GM12878 (cell line): ENCODE results near the gene TMEM151A. TPM values are rescaled to one million over a fixed set of nuclear protein-coding genes. Genes with fewer than 3 reads are reported as not detected.

Experiments
- ATF3 ChIP-seq: IDR thresholded peaks from 2 replicates; pipeline ENCODE4 v1.6.1; 2011; ENCODE audit warnings: low read depth, mild to moderate bottlenecking, low read length, moderate library complexity, borderline replicate concordance; ENCODE audit errors: extremely low read depth
- ATF7 ChIP-seq: fragments of 450-650 bp; IDR thresholded peaks from 2 replicates; pipeline ENCODE4 v1.6.1; 2016; ENCODE audit warnings: low read depth, mild to moderate bottlenecking
- BCLAF1 ChIP-seq: fragments of 450-650 bp; IDR thresholded peaks from 2 replicates; pipeline ENCODE4 v1.6.1; 2017; ENCODE audit warnings: antibody characterized with exemption, mild to moderate bottlenecking, moderate library complexity
- ESRRA ChIP-seq: IDR thresholded peaks from 2 replicates; pipeline ENCODE4 v1.6.1; 2012; ENCODE audit warnings: mild to moderate bottlenecking, low read length, improper control_type of control experiment
- GATAD2B ChIP-seq: fragments of 450-650 bp; conservative IDR thresholded peaks from 2 replicates; pipeline ENCODE4 v1.6.1; 2017; ENCODE audit warnings: low read depth, mild to moderate bottlenecking, moderate library complexity
- IKZF1 ChIP-seq: fragments of 450-650 bp; conservative IDR thresholded peaks from 2 replicates; pipeline ENCODE4 v1.6.1; 2017; ENCODE audit warnings: antibody characterized with exemption, mild to moderate bottlenecking
- JUND ChIP-seq: IDR thresholded peaks from 2 replicates; pipeline ENCODE4 v1.6.1; 2012; ENCODE audit warnings: low read depth, mild to moderate bottlenecking, low read length, improper control_type of control experiment, moderate library complexity
- MTA2 ChIP-seq: fragments of 450-650 bp; IDR thresholded peaks from 2 replicates; pipeline ENCODE4 v1.6.1; 2016; ENCODE audit warnings: low read depth, mild to moderate bottlenecking, moderate library complexity
- MYC ChIP-seq: IDR thresholded peaks from 2 replicates; pipeline ENCODE4 v1.6.1; 2011; ENCODE audit warnings: mild to moderate bottlenecking, low read length, moderate library complexity, inconsistent platforms; ENCODE audit not compliant: insufficient read depth, insufficient replicate concordance, insufficient read length, severe bottlenecking
- NR2F1 ChIP-seq: fragments of 450-650 bp; conservative IDR thresholded peaks from 2 replicates; pipeline ENCODE4 v1.6.1; 2017; ENCODE audit warnings: mild to moderate bottlenecking
- NRF1 ChIP-seq: conservative IDR thresholded peaks from 2 replicates; pipeline ENCODE4 v1.6.1; 2011; ENCODE audit warnings: mild to moderate bottlenecking, low read depth, low read length, improper control_type of control experiment
- PRDM15 ChIP-seq: fragments of 450-650 bp; formaldehyde crosslinking; IDR thresholded peaks from 2 replicates; pipeline ENCODE4 v1.4.0; 2020; ENCODE audit warnings: mild to moderate bottlenecking, moderate library complexity
- RAD51 ChIP-seq: fragments of 450-650 bp; IDR thresholded peaks from 2 replicates; pipeline ENCODE4 v1.6.1; 2016; ENCODE audit warnings: moderate library complexity, mild to moderate bottlenecking, inconsistent platforms
- RUNX3 ChIP-seq: IDR thresholded peaks from 2 replicates; pipeline ENCODE4 v1.6.1; 2012; ENCODE audit warnings: low read length, inconsistent platforms
- TCF12 ChIP-seq: IDR thresholded peaks from 2 replicates; pipeline ENCODE4 v1.6.1; 2011; ENCODE audit warnings: low read depth, mild to moderate bottlenecking, low read length
- TCF7 ChIP-seq: IDR thresholded peaks from 2 replicates; pipeline ENCODE4 v1.6.1; 2014; ENCODE audit warnings: antibody characterized with exemption, borderline replicate concordance
- ZNF622 ChIP-seq: fragments of 450-650 bp; IDR thresholded peaks from 2 replicates; pipeline ENCODE4 v1.6.1; 2017; ENCODE audit warnings: mild to moderate bottlenecking, inconsistent platforms
- polyA plus RNA-seq, 11 experiments: library from polyadenylated mRNA; depleted of rRNA in 4 of 11; unstranded in 6 of 11; stranded (reverse) in 5 of 11; fragments of >200 nt; fragmentation: Nextera tagmentation in 4 of 11; fragmentation: Illumina TruSeq in 1 of 11; extraction: Ambion mirVana in 4 of 11; extraction: Trizol in 1 of 11; gene quantifications; 1 replicate in 1 of 11; 2 replicates in 10 of 11; pipeline versions ENCODE4 v1.2.1 to v1.2.3, GENCODE V29; 2011 to 2016; ENCODE audit warnings: inconsistent platforms in 2 of 11, missing spikeins in 2 of 11, low read depth in 1 of 11
- total RNA-seq, 4 experiments: library from RNA; depleted of rRNA in 3 of 4; stranded (reverse); fragments of >200 nt in 3 of 4; fragmentation: Illumina TruSeq in 1 of 4; extraction: Trizol in 1 of 4; gene quantifications; 2 replicates each; pipeline versions ENCODE4 v1.2.1 to v1.2.3, GENCODE V29; 2013 to 2021
- TF ChIP-seq, protein P1 (sequence below): IDR thresholded peaks from 2 replicates; pipeline ENCODE4 v1.6.1; 2011; ENCODE audit warnings: borderline replicate concordance, low read depth, mild to moderate bottlenecking, moderate library complexity, low read length; ENCODE audit not compliant: insufficient read depth, poor library complexity, severe bottlenecking
- TF ChIP-seq, protein P2 (sequence below): fragments of 450-650 bp; IDR thresholded peaks from 2 replicates; pipeline ENCODE4 v1.6.1; 2017; ENCODE audit warnings: low read depth, mild to moderate bottlenecking, moderate library complexity

TMEM151A gene
- total and polyA plus RNA-seq, 10 of the 15 experiments (the other 5 are each of a cell fraction or from before 2014, with no cell fraction given): not detected

DNA sequence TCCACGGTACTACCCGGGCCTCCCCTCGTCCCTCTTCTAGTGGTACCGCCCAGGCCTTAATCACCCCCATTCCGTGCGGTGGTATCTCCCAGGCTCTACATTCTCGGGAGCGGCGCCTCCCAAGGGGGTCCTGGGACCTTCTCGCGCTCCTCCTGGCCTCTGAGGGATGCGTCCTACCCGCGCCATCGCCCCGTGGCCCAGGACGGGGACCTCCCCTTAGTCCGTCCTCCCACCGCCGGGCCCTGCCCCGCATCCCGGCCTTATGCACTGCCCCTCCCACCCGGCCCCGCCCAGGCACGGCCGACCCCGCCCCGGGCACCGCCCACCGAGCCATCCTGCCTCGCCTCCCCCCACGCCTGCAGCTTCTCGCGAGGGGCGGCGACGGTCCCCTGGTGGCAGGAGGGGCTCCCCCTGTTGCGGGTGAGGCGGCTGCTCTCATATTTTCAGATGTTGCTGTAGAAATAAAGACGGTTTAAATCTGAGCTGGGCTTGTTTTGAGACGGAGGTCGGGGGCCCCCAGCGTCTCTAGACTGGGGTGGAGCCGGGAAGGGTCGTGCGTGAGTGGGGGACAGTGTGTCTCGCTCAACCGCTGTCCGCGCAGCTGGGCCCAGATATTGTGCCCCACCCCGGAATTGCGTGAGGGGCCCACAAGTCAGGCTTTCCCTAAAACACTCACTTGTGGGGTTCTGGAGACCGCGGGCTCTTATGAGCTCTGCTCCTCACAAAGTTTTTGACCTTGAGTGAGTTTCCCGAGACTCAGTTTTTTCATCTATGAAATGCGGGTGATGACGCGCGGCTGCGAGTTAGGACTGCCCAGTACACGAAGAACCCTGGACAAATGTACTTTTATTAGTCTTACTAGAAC lies 24.1 kb upstream of the TMEM151A start (continued):
- TF ChIP-seq PRDM15 (CRISPR knock-in tag): no peak
- TF ChIP-seq JUND: peak; percentile 88; the same call in 1 of the 2 replicates
- TF ChIP-seq TCF12: no peak
- TF ChIP-seq GATAD2B: 0 out of 2 replicates have a peak, but pooled peaks have one; percentile 27
- peak; percentile 36; the same call in 1 of the 2 replicates for TF ChIP-seq MTA2
- TF ChIP-seq, protein P1, sequence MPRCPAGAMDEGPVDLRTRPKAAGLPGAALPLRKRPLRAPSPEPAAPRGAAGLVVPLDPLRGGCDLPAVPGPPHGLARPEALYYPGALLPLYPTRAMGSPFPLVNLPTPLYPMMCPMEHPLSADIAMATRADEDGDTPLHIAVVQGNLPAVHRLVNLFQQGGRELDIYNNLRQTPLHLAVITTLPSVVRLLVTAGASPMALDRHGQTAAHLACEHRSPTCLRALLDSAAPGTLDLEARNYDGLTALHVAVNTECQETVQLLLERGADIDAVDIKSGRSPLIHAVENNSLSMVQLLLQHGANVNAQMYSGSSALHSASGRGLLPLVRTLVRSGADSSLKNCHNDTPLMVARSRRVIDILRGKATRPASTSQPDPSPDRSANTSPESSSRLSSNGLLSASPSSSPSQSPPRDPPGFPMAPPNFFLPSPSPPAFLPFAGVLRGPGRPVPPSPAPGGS: peak; percentile 27
- peak; percentile 80 for TF ChIP-seq BCLAF1
- no peak for TF ChIP-seq TCF7
- TF ChIP-seq IKZF1: no peak
- no peak for TF ChIP-seq MYC
- no peak for TF ChIP-seq ZNF622
- TF ChIP-seq RAD51: no peak
- no peak for TF ChIP-seq ATF3
- TF ChIP-seq ATF7: peak; percentile 93
- TF ChIP-seq RUNX3: no peak; the same call in 1 of the 2 replicates
- no peak for TF ChIP-seq NR2F1
- TF ChIP-seq NRF1: no peak
- TF ChIP-seq, protein P2, sequence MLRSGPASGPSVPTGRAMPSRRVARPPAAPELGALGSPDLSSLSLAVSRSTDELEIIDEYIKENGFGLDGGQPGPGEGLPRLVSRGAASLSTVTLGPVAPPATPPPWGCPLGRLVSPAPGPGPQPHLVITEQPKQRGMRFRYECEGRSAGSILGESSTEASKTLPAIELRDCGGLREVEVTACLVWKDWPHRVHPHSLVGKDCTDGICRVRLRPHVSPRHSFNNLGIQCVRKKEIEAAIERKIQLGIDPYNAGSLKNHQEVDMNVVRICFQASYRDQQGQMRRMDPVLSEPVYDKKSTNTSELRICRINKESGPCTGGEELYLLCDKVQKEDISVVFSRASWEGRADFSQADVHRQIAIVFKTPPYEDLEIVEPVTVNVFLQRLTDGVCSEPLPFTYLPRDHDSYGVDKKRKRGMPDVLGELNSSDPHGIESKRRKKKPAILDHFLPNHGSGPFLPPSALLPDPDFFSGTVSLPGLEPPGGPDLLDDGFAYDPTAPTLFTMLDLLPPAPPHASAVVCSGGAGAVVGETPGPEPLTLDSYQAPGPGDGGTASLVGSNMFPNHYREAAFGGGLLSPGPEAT: 0 out of 2 replicates have a peak, but pooled peaks have one; percentile 16
- no peak for TF ChIP-seq ESRRA
